Endothelial cell of umbilical vein (primary cell): ENCODE data around the gene COA3. TPM values are rescaled to one million over a fixed set of nuclear protein-coding genes. Genes with fewer than 3 reads are reported as not detected.

Experiments used
- BruUV-seq: library from RNA; stranded (reverse); fragments of 400-500 nt; replicated peaks from 2 replicates; lab custom pipeline; 2021; lab: Mats Ljungman, UMichigan
- CTCF ChIA-PET: fragments of 300-600, 350-600 bp; sonication (Branson Sonifier 250); formaldehyde crosslinking; loops from one replicate; lab custom pipeline; 2021; ENCODE audit warnings: antibody characterized with exemption, inconsistent platforms; lab: Charles Lee
- POLR2A ChIA-PET: fragments of 300-600, 350-600 bp; sonication (Branson Sonifier 250); formaldehyde crosslinking; loops from one replicate; lab custom pipeline; 2021; ENCODE audit warnings: antibody characterized with exemption, inconsistent platforms; lab: Charles Lee
- DNase-seq: peaks from one replicate; pipeline ENCODE4 v3.0.0-alpha.2; 2011; ENCODE audit warnings: low read depth, low spot score
- FAIRE-seq: peaks from 2 replicates; lab custom pipeline; 2011; peaks lifted over from hg19 to GRCh38; lab: Jason Lieb, UNC
- H2AFZ ChIP-seq: 2 replicates; pipeline ENCODE4 v1.6.0; 2012; ENCODE audit warnings: low read depth, low read length, control low read depth, inconsistent platforms
- H3K27ac ChIP-seq: 2 replicates; pipeline ENCODE4 v1.5.1; 2011; ENCODE audit warnings: low read depth, mild to moderate bottlenecking, control low read depth, low read length, moderate library complexity; ENCODE audit not compliant: insufficient read depth
- H3K27me3 ChIP-seq, 2 experiments: 2 replicates each; pipeline versions ENCODE4 v1.6.0 to v1.6.1; 2011; ENCODE audit warnings: low read length in 2 of 2, mixed read lengths in 1 of 2; ENCODE audit not compliant: control insufficient read depth in 2 of 2, insufficient read depth in 2 of 2
- H3K36me3 ChIP-seq, 2 experiments: 2 replicates in 1 of 2; 3 replicates in 1 of 2; pipeline ENCODE4 v1.5.1; 2011; ENCODE audit warnings: low read length in 2 of 2, mild to moderate bottlenecking in 1 of 2, moderate library complexity in 1 of 2; ENCODE audit not compliant: control insufficient read depth in 2 of 2, insufficient read depth in 2 of 2; ENCODE audit errors: extremely low read depth in 1 of 2
- H3K4me1 ChIP-seq: 3 replicates; pipeline ENCODE4 v1.5.1; 2011; ENCODE audit warnings: mild to moderate bottlenecking, low read length; ENCODE audit not compliant: control insufficient read depth, insufficient read depth; ENCODE audit errors: extremely low read depth
- H3K4me2 ChIP-seq: 2 replicates; pipeline ENCODE4 v1.6.1; 2011; ENCODE audit warnings: low read length, control low read depth, mixed read lengths; ENCODE audit not compliant: insufficient read depth
- H3K4me3 ChIP-seq, 3 experiments: fragments of 200-600 bp in 1 of 3; sonication (generic), shearing (Covaris generic) in 1 of 3; replicated peaks in 1 of 3; 2 replicates each; pipeline ENCODE4 v1.5.1; 2011 to 2016; ENCODE audit warnings: control low read depth in 3 of 3, low read length in 3 of 3, mild to moderate bottlenecking in 2 of 3, inconsistent platforms in 1 of 3, low read depth in 1 of 3, moderate library complexity in 1 of 3; ENCODE audit not compliant: insufficient read depth in 1 of 3
- H3K79me2 ChIP-seq: 2 replicates; pipeline ENCODE4 v1.6.0; 2012; ENCODE audit warnings: low read length, inconsistent platforms; ENCODE audit not compliant: control insufficient read depth, insufficient read depth
- H3K9ac ChIP-seq: replicated peaks from 2 replicates; pipeline ENCODE3; 2011; ENCODE audit warnings: low read length, control low read depth; ENCODE audit not compliant: insufficient read depth; ENCODE audit errors: extremely low read depth
- H3K9me1 ChIP-seq: replicated peaks from 3 replicates; pipeline ENCODE4 v1.6.0; 2011; ENCODE audit warnings: mild to moderate bottlenecking, low read length; ENCODE audit not compliant: control insufficient read depth, insufficient read depth; ENCODE audit errors: extremely low read depth
- H3K9me3 ChIP-seq: replicated peaks from 2 replicates; pipeline ENCODE4 v1.5.1; 2012; ENCODE audit warnings: low read length, inconsistent platforms; ENCODE audit not compliant: control insufficient read depth, insufficient read depth
- H4K20me1 ChIP-seq: replicated peaks from 2 replicates; pipeline ENCODE3; 2011; ENCODE audit warnings: mild to moderate bottlenecking, low read length; ENCODE audit not compliant: control insufficient read depth, insufficient read depth; ENCODE audit errors: extremely low read depth
- EZH2 ChIP-seq: IDR thresholded peaks from 2 replicates; pipeline ENCODE4 v1.6.1; 2012; ENCODE audit warnings: borderline replicate concordance, low read depth, mild to moderate bottlenecking, moderate library complexity, low read length, inconsistent platforms; ENCODE audit not compliant: severe bottlenecking
- FOS ChIP-seq: IDR thresholded peaks from 2 replicates; pipeline ENCODE4 v1.6.1; 2011; ENCODE audit warnings: mild to moderate bottlenecking, low read length, moderate library complexity, borderline replicate concordance; ENCODE audit not compliant: insufficient read depth
- GATA2 ChIP-seq: IDR thresholded peaks from 2 replicates; pipeline ENCODE4 v1.7.0; 2011; ENCODE audit warnings: low read depth, mild to moderate bottlenecking, moderate library complexity, mixed read lengths, low read length; ENCODE audit not compliant: insufficient read length, insufficient read depth
- JUN ChIP-seq: IDR thresholded peaks from 2 replicates; pipeline ENCODE4 v1.6.1; 2011; ENCODE audit warnings: borderline replicate concordance, low read depth; ENCODE audit not compliant: insufficient read length, insufficient read depth
- MAX ChIP-seq: IDR thresholded peaks from 2 replicates; pipeline ENCODE4 v1.6.1; 2011; ENCODE audit not compliant: insufficient read depth, insufficient read length
- MYC ChIP-seq: IDR thresholded peaks from one replicate; pipeline ENCODE4 v1.6.1; 2011; ENCODE audit warnings: mild to moderate bottlenecking, low read depth, low read length
- POLR2A ChIP-seq: IDR thresholded peaks from 2 replicates; pipeline ENCODE4 v1.6.1; 2012; ENCODE audit warnings: low read depth, mild to moderate bottlenecking, control low read depth, low read length
- POLR2AphosphoS5 ChIP-seq: IDR thresholded peaks from 2 replicates; pipeline ENCODE4 v1.6.1; 2012; ENCODE audit warnings: low read depth, mild to moderate bottlenecking, control low read depth, low read length, moderate library complexity; ENCODE audit not compliant: insufficient read depth
- dilution Hi-C: fragments of 300-500 bp; cut with MboI; formaldehyde crosslinking; loops from one replicate; pipeline ENCODE4 v1.15.0; 2019; ENCODE audit warnings: low sequenced_read_pairs; ENCODE audit not compliant: extremely low pct_ligation_motif_present
- intact Hi-C: fragments of 100-400 bp; cut with micrococcal nuclease; formaldehyde crosslinking; loops from one replicate; pipeline ENCODE4 v1.10.0; 2022
- polyA plus RNA-seq, 4 experiments: library from polyadenylated mRNA; depleted of rRNA in 3 of 4; stranded (reverse) in 3 of 4; unstranded in 1 of 4; fragments of >200 nt; gene quantifications; 2 replicates each; pipeline versions ENCODE4 v1.2.1 to v1.2.3, GENCODE V29; 2011 to 2012; ENCODE audit warnings: missing spikeins in 1 of 4
- total RNA-seq: library from RNA; stranded (reverse); gene quantifications from 2 replicates; pipeline ENCODE4 v1.2.3, GENCODE V29; 2021

The COA3 gene
- total and polyA plus RNA-seq, 2 donors (not counting 3 experiments of a cell fraction or from before 2014, with no cell fraction given) = 56.6 to 126 TPM

- Histone ChIP-seq H2AFZ (no peak overlapping the region), H3K9me1 (no peaks in the 10 kb centered on the region), H3K4me3 (no peak overlapping the region), H3K4me1 (peaks cover 35% of the 10 kb centered on the region), H3K36me3 (peaks cover 0 to 5% of the 10 kb centered on the region in 2 experiments), H3K27me3 (peaks cover 16% of the 10 kb centered on the region in 2 experiments), H3K27ac (no peak overlapping the region), H4K20me1 (no peaks in the 10 kb centered on the region), H3K9me3 (no peaks in the 10 kb centered on the region), H3K9ac (no peak overlapping the region), H3K4me2 (peak overlapping the region; percentile 4), H3K79me2 (no peaks in the 10 kb centered on the region)
- DNase-seq = no peak
- dilution Hi-C loops (no loop called here), intact Hi-C loops (loop anchor here (5.0 kb wide), 1 partner anchor 106 kb away; the partner anchor contains the start of gene PLEKHH3)
- ChIA-PET POLR2A (no interaction called here), CTCF (interaction anchor here (0.9 to 4.7 kb wide), 4 partner anchors 10 to 41 kb away, joined by 3 to 44 read pairs (median 12); partner anchors contain the start of genes BECN1 and VPS25)
- TF ChIP-seq EZH2 = no peak
- TF ChIP-seq MAX = no peak
- FAIRE-seq = no peak
- no TSS peak for BruUV-seq
These were observed 14.7 kb downstream of the COA3 start for GRCh38 chr17:42783791-42784138.

- H3K4me1 ChIP-seq = peaks cover 35% of the 10 kb centered on the region
- TF ChIP-seq MYC (no peak), FOS (peak; percentile 78), POLR2A (no peak), JUN (peak; percentile 39), GATA2 (peak; percentile 48), EZH2 (no peak), POLR2AphosphoS5 (peak; percentile 33)
- H2AFZ ChIP-seq = no peak overlapping the region
- BruUV-seq = no TSS peak
- FAIRE-seq = peak; percentile 66
- H3K4me2 ChIP-seq = peak overlapping the region; percentile 4
- no peak overlapping the region for H3K4me3 ChIP-seq
- dilution Hi-C loops = no loop called here
- DNase-seq = peak; percentile 25
- CTCF ChIA-PET = interaction anchor here (0.9 to 4.7 kb wide), 4 partner anchors 10 to 41 kb away, joined by 3 to 44 read pairs (median 12); partner anchors contain the start of genes BECN1 and VPS25
- H3K79me2 ChIP-seq = no peaks in the 10 kb centered on the region
- H3K9ac ChIP-seq = no peak overlapping the region
- H4K20me1 ChIP-seq = no peaks in the 10 kb centered on the region
- POLR2A ChIA-PET = no interaction called here
- intact Hi-C loops = loop anchor here (5.0 kb wide), 1 partner anchor 106 kb away; the partner anchor contains the start of gene PLEKHH3
- peaks cover 0 to 8% of the 10 kb centered on the region in 2 experiments for H3K36me3 ChIP-seq
- H3K27me3 ChIP-seq = peaks cover 16% of the 10 kb centered on the region in 2 experiments
- no peaks in the 10 kb centered on the region for H3K9me1 ChIP-seq
- H3K9me3 ChIP-seq = no peaks in the 10 kb centered on the region
- no peak overlapping the region for H3K27ac ChIP-seq
These were observed 15.3 kb downstream of the COA3 start for GRCh38 chr17:42783062-42783790.
